ENCODE measurements around the gene MEGF11. TPM values are rescaled to one million over a fixed set of nuclear protein-coding genes. Genes with fewer than 3 reads are reported as not detected.

MEGF11 gene
- total RNA-seq, 1 donor from 2014 or later, result 0.25 TPM

GRCh38 chr15:66210684-66211083, 42.9 kb downstream of the MEGF11 start:
- no peaks in the 10 kb centered on the region for H3K27me3 ChIP-seq
- no peak overlapping the region for H3K27ac ChIP-seq
- intact Hi-C loops (cut with DNase I), result no loop called here
- H3K4me3 ChIP-seq, result no peak overlapping the region
- no peaks in the 10 kb centered on the region for H3K4me1 ChIP-seq
- DNase-seq (ENCODE audit: extremely low spot score in 2 of 2), result no peak
- peaks cover 5% of the 10 kb centered on the region for H3K9me3 ChIP-seq
- H3K36me3 ChIP-seq, result no peaks in the 10 kb centered on the region
- TF ChIP-seq POLR2A (IDR thresholded peaks at IDR 0.05), result no peak
- no peak for TF ChIP-seq CTCF (IDR thresholded peaks at IDR 0.05)
- TF ChIP-seq POLR2AphosphoS5 (IDR thresholded peaks at IDR 0.05; ENCODE audit: insufficient read depth in 1 of 2, low read depth in 1 of 2), result no peak

GRCh38 chr15:66198757-66199156, 54.8 kb downstream of the MEGF11 start:
- Histone ChIP-seq H3K36me3 (no peaks in the 10 kb centered on the region), H3K4me3 (no peak overlapping the region), H3K27ac (no peak overlapping the region), H3K4me1 (no peaks in the 10 kb centered on the region), H3K9me3 (no peaks in the 10 kb centered on the region), H3K27me3 (no peaks in the 10 kb centered on the region)
- intact Hi-C loops (cut with DNase I), result no loop called here
- TF ChIP-seq POLR2AphosphoS5 (IDR thresholded peaks at IDR 0.05; ENCODE audit: insufficient read depth in 1 of 2, low read depth in 1 of 2) (no peak), POLR2A (IDR thresholded peaks at IDR 0.05) (no peak), CTCF (IDR thresholded peaks at IDR 0.05) (no peak)
- no peak for DNase-seq (ENCODE audit: extremely low spot score in 2 of 2)

- no peak for TF ChIP-seq CTCF (IDR thresholded peaks at IDR 0.05)
- no peak for TF ChIP-seq POLR2AphosphoS5 (IDR thresholded peaks at IDR 0.05; ENCODE audit: insufficient read depth in 1 of 2, low read depth in 1 of 2)
- TF ChIP-seq POLR2A (IDR thresholded peaks at IDR 0.05), result no peak
- H3K27ac ChIP-seq, result no peak overlapping the region
- no peaks in the 10 kb centered on the region for H3K4me1 ChIP-seq
- H3K9me3 ChIP-seq, result no peaks in the 10 kb centered on the region
- H3K36me3 ChIP-seq, result no peaks in the 10 kb centered on the region
- intact Hi-C loops (cut with DNase I), result no loop called here
- no peak for DNase-seq (ENCODE audit: extremely low spot score in 2 of 2)
- no peak overlapping the region for H3K4me3 ChIP-seq
- no peaks in the 10 kb centered on the region for H3K27me3 ChIP-seq
Measured at GRCh38 chr15:66196602-66197001, 56.9 kb downstream of the MEGF11 start.

GRCh38 chr15:66195621-66196230, 57.8 kb downstream of the MEGF11 start:
- intact Hi-C loops (cut with DNase I), result no loop called here
- DNase-seq (ENCODE audit: extremely low spot score in 2 of 2), result no peak
- Histone ChIP-seq H3K36me3 (no peaks in the 10 kb centered on the region), H3K4me3 (no peak overlapping the region), H3K9me3 (no peaks in the 10 kb centered on the region), H3K4me1 (no peaks in the 10 kb centered on the region), H3K27ac (no peak overlapping the region), H3K27me3 (no peaks in the 10 kb centered on the region)
- TF ChIP-seq POLR2A (IDR thresholded peaks at IDR 0.05) (no peak), POLR2AphosphoS5 (IDR thresholded peaks at IDR 0.05; ENCODE audit: insufficient read depth in 1 of 2, low read depth in 1 of 2) (no peak), CTCF (IDR thresholded peaks at IDR 0.05) (no peak)

- H3K27ac ChIP-seq, result no peak overlapping the region
- no peak for TF ChIP-seq POLR2AphosphoS5 (IDR thresholded peaks at IDR 0.05; ENCODE audit: insufficient read depth in 1 of 2, low read depth in 1 of 2)
- no peak for TF ChIP-seq CTCF (IDR thresholded peaks at IDR 0.05)
- no peak for TF ChIP-seq POLR2A (IDR thresholded peaks at IDR 0.05)
- no peaks in the 10 kb centered on the region for H3K36me3 ChIP-seq
- H3K9me3 ChIP-seq, result no peaks in the 10 kb centered on the region
- no peaks in the 10 kb centered on the region for H3K27me3 ChIP-seq
- H3K4me3 ChIP-seq, result no peak overlapping the region
- intact Hi-C loops (cut with DNase I), result no loop called here
- no peak for DNase-seq (ENCODE audit: extremely low spot score in 2 of 2)
- no peaks in the 10 kb centered on the region for H3K4me1 ChIP-seq
Measured at GRCh38 chr15:66193066-66193465, 60.5 kb downstream of the MEGF11 start.
